ENCODE data around the gene MTUS2. TPM values are rescaled to one million over a fixed set of nuclear protein-coding genes. Genes with fewer than 3 reads are reported as not detected.

Gene MTUS2
- total and polyA plus RNA-seq, 2 experiments from 2014 or later = 0.27 to 0.38 TPM

- Histone ChIP-seq H3K27me3 (ENCODE audit: insufficient read depth) (no peaks in the 10 kb centered on the region), H3K4me3 (no peak overlapping the region), H3K27ac (ENCODE audit: low read depth) (no peak overlapping the region), H3K36me3 (ENCODE audit: insufficient read depth) (no peaks in the 10 kb centered on the region), H3K4me1 (ENCODE audit: insufficient read depth) (no peaks in the 10 kb centered on the region), H3F3A (replicated peaks; ENCODE audit: low read depth) (no peaks in the 10 kb centered on the region), H4K20me1 (replicated peaks; ENCODE audit: insufficient read depth) (no peaks in the 10 kb centered on the region), H3K4me2 (no peak overlapping the region), H2AFZ (no peak overlapping the region), H3K9me2 (ENCODE audit: insufficient read depth) (no peaks in the 10 kb centered on the region), H3K79me2 (replicated peaks; ENCODE audit: insufficient read depth) (no peaks in the 10 kb centered on the region)
- Mint-ChIP-seq H3K9me3 (no peaks in the 10 kb centered on the region), H3K27me3 (ENCODE audit: insufficient read depth, low read depth, poor library complexity) (peaks cover 3% of the 10 kb centered on the region), H3K4me1 (peaks cover 4% of the 10 kb centered on the region; the same call in 1 of the 3 replicates), H3K4me3 (no peak overlapping the region), H3K27ac (no peak overlapping the region), H3K36me3 (ENCODE audit: low read depth) (no peaks in the 10 kb centered on the region)
- TF ChIP-seq CREB1 (CRISPR knock-in tag; IDR thresholded peaks at IDR 0.05; ENCODE audit: low read depth) (no peak), NANOG (IDR thresholded peaks at IDR 0.05; ENCODE audit: borderline replicate concordance) (no peak), ZNF331 (CRISPR knock-in tag; IDR thresholded peaks at IDR 0.05; ENCODE audit: low read depth) (no peak), EZH2phosphoT487 (IDR thresholded peaks at IDR 0.05; ENCODE audit: unreplicated experiment) (no peak), CTCF (conservative IDR thresholded peaks at IDR 0.05; ENCODE audit: low read depth in 2 of 2) (no peak), ZNF462 (CRISPR knock-in tag; IDR thresholded peaks at IDR 0.05) (no peak), EZH2 (IDR thresholded peaks at IDR 0.05; ENCODE audit: low read depth, unreplicated experiment) (no peak), ETS1 (IDR thresholded peaks at IDR 0.05) (no peak), JUNB (IDR thresholded peaks at IDR 0.05; ENCODE audit: unreplicated experiment) (no peak), REST (IDR thresholded peaks at IDR 0.05; ENCODE audit: unreplicated experiment) (no peak), ZNF114 (CRISPR knock-in tag; IDR thresholded peaks at IDR 0.05) (no peak), POLR2AphosphoS5 (IDR thresholded peaks at IDR 0.05; ENCODE audit: low read depth) (no peak), STAT1 (IDR thresholded peaks at IDR 0.05; ENCODE audit: unreplicated experiment) (no peak)
- DNase-seq (ENCODE audit: low spot score) (no peak), ATAC-seq (no peak)
These were observed 286.5 kb downstream of the MTUS2 start for GRCh38 chr13:29106651-29107050.
